Activated CD4-positive, alpha-beta T cell treated with anti-CD3 and anti-CD28 coated beads, Interleukin-2, amount 50 U/mL, for 24 hours (primary cell): ENCODE results near the gene FCN2.

Source experiments
- DNase-seq, 2 donors: peaks; one replicate each; pipeline ENCODE4 v3.0.0-alpha.2; 2020; ENCODE audit warnings: low read depth in 1 of 2, low spot score in 1 of 2

FCN2 gene

DNA sequence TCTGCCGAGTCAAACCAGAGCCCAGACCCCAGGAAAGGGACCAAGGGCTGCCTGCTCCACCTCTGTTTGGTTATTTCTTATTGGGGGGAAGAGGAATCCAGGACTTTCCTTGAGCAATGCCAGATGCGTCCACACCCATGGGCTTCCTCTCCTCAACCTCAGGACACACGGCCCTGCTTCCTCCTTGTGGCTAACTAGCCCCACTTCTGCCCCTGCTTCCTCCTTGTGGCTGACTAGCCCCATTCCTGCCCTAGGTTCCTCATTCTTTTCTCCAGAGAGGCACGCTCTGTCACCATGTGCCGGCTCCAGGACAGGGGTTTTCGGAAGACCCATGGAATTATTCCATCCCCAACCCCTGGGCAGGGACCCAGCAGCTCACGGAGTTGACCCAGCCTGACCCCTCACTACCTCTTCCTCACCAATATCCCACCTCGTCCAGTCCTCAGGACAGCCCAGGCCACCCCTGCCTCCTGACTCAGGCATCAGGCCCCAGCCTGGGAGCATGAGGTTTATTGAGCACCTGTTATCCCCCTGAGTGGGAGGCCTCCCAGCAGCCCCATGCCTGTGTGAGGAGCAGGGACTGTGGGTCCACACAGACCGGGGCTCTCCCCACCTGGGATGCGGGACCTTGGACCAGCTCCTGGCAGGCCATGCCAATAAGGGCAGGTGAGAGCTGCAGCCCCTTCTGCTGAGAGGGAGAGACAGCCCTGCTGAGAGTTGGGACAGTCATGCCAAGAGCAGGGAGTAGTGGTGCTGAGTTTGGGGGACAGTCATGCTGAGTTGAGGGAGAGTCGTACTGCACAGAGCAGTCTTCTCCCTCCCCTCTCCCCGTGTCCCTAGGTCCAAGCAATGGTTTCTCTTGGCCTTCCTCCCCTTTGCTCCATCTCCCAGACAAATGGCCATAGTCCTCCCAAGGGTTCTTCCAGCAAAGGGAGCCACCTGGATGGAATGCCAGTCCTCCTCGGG lies 48.9 kb downstream of the FCN2 start:
- DNase-seq: no peak

DNA sequence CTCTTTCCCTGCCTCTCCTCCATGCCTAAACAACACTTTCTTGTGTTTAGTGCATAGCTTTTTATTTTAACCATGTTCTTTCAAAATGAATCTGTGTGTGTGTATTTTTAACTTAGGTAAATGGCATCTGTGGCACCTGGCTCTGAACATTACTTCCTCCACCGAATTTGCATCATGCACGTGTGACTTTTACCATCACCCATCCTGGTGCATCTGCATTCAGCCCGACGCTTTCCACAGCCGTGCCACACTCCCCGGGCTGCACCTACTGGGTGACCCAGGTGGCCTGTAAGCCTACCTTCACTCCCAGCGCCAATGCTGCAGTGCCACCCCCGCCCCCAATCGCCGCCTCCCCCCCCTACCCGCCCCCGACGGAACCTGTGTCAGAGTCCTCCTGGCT lies 49.8 kb downstream of the FCN2 start:
- DNase-seq: no peak

- no peak for DNase-seq
Observed at GRCh38 chr9:134932171-134932570, 51.6 kb downstream of the FCN2 start.

DNA sequence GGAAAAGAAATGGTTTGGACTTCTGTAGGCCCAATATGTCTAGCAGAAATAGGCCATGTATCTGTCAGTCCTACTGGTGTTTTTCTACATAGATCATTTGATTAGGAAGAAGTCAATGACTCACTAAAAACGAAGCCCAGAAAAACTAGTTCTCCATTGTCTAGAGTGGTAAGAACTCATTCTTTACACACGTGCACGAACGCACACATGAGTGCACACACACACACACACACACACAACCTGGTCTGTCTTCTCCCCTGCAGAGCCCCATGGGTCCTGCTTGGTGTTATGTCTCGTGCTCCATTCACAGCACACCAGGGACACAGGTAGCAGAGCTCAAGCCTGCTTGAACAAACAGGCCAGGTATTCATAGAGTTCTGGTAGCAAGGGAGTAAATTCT lies 52.0 kb downstream of the FCN2 start:
- DNase-seq: no peak

DNA sequence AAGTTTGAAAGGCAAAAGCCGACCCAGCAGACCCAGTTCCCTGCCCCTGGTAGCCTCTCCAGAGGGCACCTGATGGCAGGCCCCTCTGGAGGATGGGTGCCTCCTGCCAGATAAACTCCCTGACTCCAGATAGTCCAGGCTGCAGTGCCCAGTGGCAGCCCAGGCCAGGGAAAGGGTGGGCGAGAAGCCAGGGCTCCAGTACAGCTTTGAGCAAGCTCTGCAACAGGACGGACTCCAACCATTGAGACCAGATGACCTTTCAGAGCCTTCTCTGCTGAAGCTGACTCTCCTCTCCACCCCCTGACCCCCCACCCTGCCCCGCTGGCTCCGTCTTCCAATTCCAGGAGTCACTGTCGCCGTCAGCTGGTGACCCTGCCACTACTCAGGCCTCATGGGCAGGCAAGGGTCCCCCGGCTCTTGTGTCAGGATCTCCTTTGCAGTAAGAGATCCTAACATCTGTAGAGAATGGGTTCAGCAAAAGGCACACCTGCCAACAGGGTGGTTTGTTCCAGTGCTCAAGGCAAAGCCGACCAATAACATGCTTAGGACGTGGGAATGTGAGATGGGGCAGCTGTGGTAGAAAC lies 52.6 kb downstream of the FCN2 start:
- no peak for DNase-seq

- no peak for DNase-seq
Observed at GRCh38 chr9:134935056-134935640, 54.5 kb downstream of the FCN2 start.

DNA sequence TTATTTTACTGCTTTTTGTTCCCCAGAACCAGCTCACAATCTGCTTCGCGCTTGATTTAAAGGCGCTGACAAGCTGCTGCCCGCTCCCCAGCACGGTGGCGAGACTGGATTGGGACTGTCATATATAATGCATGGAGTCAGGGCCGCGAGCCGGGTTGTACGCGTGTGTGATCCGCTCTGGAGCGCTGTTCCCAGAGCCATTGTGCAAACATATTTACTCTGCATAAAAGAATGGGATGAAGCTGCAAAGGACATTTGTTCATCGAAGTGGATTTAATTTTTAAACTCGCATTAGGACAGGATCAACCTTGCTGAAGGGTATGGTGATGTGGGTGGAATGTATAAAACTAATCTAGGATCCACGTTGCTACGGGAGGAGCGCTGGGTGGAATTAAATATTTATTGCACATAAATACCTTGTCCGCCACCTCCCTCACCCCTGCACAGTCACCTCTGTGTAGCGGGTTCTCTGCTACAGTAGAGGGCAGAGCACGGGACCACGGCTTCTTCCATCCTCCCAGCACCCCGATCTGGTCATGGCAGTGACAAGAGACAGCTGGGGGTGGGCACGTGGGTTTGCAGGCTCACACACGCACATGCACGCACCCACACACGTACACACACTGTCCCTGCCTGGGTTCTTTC lies 55.2 kb downstream of the FCN2 start:
- DNase-seq: no peak

DNA sequence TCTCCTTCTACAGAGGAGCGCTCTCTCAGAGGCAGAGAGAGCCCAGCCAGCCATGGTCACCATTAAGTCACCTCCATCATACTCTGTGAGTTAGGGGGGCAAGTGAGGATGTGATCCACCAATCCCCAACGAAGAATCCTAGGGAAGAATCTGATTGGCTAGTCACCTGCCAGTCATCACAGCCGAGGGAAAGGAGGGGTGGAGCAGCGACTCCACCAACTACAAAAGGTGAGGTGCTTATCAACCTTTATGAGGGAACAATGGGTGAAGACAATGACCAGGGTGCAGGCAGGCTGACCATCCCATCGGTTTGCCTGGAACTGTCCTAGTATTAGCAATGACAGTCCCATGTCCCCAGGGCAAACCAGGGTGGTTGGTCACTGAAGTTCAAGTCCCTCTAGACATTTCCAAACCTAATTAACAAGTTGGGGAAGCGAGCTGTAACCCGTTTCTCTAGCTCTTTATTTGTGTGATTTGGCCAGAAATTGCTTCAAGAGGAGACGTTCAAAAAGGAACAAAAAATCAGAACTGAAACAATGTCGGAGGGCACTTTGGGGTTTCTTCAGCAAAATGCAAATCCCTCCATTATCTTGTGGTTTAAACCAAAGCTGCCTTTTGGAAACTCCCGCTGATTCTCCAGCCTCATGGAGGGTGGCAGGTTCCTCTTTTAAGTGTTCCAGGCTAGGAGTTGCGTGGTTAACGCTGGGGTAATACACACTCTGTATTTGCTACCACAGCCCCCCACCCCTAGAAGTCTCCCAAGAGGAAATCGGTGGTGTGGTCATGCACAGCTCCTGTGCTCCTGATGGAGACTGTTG lies 55.9 kb downstream of the FCN2 start:
- no peak for DNase-seq
